ENCODE data around the gene HOXC4.

Gene HOXC4

DNA sequence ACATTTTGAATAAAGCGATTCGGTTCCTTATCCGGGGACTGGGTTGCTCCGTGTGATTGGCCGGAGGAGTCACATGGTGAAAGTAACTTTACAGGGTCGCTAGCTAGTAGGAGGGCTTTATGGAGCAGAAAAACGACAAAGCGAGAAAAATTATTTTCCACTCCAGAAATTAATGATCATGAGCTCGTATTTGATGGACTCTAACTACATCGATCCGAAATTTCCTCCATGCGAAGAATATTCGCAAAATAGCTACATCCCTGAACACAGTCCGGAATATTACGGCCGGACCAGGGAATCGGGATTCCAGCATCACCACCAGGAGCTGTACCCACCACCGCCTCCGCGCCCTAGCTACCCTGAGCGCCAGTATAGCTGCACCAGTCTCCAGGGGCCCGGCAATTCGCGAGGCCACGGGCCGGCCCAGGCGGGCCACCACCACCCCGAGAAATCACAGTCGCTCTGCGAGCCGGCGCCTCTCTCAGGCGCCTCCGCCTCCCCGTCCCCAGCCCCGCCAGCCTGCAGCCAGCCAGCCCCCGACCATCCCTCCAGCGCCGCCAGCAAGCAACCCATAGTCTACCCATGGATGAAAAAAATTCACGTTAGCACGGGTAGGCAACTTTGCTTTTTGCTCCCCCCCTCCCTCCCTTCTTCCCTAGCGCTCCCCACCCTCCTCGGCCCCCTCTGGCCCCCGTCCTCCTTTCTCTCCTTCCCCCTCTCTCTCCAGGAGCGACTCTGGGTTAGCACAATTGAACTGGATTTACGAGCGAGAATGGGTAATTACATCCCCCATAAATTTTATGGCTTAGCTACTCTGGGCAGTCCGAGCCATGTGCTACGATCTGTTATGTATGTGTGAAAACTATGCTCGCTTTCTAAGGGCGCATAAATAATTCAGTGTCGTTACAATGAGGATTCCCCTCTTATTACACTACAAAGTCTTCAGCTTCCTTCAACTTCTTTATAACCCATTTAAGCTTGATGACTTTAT is at the start of gene HOXC4:
Gene HOXC4 (plus strand): TSS at position 85 of the 991 bp plus-strand sequence. CDS start 88 bp downstream, at position 173.
- peak; percentile 31 for DNase-seq (ENCODE audit: low read depth, low spot score)

DNA sequence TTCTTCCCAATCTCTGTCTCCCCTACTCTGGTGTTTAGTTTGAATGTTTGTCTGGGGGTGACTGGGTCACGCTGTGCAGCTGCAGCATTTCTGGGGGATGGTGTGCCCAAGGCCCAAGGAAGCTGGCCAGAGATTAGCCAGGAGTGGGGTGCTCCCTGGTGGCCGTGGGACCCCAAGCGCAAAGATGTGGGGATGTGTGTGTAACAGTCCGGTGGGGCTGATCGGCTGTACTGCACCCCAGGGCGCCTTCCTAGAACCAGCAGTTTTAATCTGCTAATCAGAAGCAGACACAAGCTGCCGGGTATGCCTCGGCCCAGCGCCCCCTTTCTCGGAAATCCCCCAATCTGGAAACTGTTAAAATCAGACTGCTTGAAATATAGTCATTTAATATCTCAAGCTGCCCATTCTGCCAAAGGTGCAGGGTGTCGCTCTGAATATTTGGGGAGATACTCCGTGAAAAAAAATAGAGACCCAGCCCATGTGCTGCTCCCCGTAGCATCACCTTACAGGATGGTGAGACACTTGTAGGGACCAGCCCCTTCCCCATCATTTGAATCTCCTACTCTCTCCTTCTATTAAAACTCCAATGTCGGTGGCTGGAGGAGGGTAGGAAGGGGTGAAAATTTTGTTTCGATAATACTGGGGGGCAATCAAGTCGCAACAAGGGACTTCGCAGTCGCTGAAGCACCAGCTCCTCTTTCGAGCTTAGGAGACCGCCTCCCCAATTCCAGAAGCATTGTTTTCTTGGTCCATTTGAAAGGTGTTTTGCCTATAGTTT is 49.4 kb upstream of the HOXC4 start:
- no peak for DNase-seq (ENCODE audit: low read depth, low spot score)

DNA sequence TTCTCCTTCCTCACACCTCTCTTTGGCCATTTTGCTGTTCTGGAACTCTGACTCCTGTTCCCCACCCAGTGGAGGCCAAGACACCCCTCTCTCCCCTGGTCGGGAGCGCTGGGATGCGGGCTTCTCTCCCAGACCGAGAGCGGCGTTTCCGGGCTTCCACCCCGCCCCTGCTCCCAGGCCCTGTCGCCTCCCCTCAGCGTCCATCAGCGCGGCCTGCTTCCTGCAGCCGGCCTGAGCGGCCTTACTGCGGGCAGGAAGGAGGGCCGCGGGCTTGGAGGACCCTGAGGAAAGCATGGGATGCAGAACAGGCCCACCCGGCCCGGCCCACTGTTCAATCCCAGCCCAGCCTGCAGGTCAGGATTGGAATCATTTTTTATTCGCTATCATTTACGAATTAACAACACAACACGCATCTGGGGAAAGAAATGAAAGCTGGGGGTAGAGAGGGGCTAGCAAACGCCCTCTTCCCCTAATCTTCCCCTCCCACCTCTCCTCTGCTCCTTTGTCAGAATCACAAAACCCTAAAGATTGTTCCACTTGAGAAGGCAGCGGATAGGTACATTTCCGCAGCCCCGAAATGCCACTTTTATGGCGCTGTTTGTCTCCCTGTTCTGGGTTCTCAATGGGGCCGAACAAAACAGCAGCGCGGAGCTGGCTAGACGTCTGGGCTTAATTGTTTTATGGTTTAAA is 48.6 kb upstream of the HOXC4 start:
- no peak for DNase-seq (ENCODE audit: low read depth, low spot score)

DNA sequence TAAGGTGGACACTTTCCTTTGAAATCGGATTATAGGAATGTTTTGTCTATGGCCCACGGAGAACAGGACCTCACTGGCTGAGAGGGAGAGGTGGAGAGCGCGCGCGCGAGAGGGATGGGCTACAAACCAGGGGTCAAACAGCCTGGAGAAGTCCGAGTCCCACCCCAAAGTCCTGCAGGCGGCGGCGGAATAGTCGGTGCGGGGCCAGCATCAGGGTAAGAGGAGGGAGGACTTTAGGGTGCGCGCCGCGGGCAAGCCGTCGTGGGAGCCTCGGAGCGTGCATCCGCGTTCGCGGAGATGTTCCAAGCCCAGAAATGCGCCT is 48.1 kb upstream of the HOXC4 start:
- no peak for DNase-seq (ENCODE audit: low read depth, low spot score)

DNA sequence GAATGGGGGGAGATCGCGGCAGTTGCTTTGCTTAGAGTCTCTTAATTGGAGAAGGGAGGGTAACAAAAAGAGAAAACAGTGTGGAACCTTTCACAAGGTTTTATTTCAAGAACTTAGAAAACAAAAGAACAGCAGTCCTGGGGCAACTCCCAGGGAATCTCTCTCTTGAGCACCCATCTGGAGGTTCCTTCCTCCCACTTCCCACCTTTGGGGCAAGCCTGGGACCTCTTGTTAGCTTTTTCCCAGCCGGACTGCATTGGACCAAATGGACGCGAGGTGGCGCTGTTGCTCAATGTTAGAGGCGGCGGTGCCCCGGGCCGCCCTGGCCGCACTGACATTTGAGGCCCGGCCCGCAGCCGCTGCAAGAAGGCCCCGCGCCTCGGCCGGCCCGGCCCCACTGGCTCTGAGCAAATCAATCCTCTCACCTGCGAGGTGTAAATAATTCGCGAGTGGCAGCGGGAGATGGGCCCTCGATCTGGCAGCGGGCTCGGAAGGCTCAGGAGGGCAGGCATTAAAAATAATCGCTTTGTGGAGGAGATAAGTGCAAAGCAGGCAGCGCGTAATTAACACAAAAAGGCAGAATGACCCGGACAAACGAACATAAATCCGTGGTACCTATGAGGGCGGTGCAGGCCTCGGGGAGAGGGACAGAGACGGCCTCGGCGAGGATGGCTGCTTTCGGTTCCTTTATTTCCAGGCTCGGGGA is 47.6 kb upstream of the HOXC4 start:
- DNase-seq (ENCODE audit: low read depth, low spot score): peak; percentile 95

DNA sequence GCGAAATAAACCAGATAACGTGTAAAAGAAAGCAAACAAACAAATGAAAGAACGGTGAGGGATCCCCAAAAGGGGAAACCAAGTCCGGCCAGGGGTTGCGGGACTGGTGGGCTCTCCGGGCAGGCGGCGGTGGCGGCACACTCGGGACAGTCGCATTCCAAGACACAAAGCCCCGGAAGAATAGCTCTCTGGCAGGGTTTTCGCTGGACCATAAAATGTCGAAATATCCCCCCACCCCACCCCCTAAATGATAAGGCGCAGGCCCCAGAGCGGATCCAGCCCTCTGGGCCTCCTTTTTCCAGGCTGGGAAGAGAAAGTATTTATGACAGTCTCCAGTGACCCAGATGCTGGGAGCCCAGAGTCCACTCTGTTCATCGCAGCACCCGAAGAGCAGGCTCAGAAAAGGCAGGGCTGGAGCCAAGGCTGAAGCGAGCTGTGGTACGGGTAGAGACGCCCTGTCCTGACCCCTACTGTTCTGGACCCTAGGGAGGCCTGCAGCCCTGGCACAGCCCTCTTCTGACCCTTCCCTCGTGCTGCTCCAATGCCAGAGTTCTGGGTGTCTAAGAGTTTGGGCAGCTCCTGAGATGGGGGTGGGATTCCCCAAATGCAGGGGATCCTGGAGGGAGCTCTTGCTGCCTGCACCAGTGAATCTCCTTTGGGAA is 46.9 kb upstream of the HOXC4 start:
- DNase-seq (ENCODE audit: low read depth, low spot score): no peak

DNA sequence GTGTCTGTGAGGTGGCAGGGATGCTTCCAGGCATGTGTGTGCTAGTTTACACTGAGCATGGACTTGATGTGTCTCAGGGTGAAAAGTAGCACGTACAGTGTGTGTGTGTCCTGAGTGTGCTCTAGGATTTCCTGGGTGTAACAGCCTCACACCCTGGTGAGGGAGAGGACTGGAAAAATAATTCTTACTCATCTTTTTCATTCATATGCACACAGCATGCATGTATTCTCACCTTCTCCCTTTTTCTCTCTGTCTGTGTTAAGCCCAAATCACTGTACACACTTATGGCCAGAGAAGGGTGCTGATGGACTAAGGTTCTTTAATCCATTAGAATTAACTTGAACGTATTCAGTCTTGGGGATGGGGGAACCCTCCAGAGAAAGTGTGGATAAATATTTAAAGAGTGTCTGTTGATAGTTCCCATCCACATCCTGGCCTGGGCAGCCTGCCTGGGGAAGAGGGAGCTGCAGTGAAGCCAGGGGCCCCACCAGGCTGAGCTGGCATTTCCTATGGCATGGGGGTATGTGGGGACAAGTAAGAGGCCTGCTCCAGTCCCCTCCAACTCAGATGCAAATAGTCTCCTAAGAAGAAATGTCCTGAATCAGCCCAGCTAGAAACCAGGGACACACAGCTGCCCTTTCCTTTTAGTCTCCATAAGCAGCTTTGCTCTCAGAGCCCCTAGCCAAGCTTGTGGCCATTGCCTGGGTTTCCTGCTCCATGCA is 45.9 kb upstream of the HOXC4 start:
- no peak for DNase-seq (ENCODE audit: low read depth, low spot score)

DNA sequence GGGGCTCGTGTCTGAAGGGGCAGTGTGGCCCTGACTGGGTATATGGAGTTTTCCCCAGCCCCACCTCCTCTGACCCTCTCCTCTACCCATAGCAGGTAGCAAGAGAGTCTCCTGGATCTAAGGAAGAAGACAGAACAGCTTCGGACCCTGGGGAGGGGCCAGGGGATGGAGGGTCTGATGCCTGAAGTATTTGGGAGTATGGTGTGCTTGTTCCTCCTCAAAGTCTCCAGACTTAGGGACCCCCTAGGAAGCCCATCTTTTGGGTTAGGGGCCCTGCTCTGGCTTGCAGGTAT is 45.4 kb upstream of the HOXC4 start:
- DNase-seq (ENCODE audit: low read depth, low spot score): no peak

DNA sequence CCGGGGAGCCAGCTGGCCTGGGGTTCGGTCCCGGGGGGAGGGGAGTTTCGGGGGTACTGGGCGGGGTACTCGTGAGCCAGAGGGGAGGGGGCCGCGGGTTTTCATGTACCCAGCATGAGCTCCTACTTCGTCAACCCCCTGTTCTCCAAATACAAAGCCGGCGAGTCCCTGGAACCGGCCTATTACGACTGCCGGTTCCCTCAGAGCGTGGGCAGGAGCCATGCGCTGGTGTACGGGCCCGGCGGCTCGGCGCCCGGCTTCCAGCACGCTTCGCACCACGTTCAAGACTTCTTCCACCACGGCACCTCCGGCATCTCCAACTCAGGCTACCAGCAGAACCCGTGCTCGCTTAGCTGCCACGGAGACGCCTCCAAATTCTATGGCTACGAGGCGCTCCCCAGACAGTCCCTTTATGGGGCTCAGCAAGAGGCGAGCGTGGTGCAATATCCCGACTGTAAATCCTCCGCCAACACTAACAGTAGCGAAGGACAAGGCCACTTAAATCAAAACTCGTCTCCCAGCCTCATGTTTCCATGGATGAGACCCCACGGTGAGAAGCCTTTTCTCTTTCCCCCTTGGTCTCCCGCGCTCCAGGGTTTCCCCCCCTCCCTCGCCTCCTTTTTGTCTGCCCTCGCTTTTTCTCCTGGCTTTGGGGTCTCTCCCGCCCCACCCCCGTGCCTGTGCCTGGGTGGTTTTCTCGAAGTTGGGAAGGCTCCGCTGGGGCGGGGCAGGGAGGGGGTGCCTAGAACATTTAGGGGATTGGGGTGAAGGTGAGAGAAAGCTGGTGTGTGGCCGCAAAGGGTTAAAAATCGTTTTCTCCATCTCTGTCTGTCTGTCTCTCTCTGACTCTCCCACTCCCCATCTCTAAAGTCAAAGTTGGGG is 44.2 kb upstream of the HOXC4 start:
- DNase-seq (ENCODE audit: low read depth, low spot score): no peak

DNA sequence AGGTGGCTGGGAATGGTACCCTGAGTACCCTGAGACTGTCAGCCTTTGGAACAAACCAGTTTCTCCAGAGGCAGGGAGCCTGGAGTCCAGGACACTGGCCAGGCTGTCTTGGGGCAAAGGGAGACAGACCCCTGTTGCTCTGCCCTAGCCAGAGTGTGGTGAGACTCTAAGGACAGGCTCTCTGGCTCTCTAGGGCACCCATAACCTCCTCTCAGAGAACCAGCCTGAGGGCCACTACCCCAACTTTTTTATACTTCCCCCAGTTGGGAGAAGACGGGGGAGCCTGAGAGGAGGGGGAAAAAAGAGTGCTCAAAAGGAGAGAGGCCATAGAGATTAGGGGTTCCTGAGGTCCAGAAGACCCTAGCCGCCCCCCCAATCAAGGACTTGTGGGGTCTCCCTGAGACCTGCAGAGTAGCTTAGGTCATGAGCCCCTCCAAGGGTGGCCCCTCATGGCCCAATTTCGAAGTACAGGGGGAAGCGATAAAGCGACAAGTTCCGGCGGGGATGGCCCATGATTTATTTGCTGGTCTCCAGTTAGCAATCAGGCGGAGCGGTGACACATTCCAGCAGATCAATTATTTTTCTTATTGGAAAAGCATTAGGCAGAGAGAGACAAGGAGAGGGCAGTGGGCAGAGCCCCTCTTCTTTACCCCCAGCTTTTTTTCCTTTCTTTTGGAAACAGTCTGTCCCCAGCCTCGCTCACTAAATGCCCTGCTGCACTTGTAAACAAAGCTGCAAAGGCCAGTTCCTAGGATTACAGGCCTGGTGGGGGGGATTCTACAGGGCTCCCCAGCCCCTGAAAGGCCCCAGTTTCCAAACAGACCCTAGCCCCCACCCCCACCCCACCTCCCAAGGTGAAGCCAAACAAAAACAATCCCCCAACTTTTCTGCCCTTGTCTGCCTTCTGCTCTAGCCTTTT is 43.3 kb upstream of the HOXC4 start:
- DNase-seq (ENCODE audit: low read depth, low spot score): no peak

DNA sequence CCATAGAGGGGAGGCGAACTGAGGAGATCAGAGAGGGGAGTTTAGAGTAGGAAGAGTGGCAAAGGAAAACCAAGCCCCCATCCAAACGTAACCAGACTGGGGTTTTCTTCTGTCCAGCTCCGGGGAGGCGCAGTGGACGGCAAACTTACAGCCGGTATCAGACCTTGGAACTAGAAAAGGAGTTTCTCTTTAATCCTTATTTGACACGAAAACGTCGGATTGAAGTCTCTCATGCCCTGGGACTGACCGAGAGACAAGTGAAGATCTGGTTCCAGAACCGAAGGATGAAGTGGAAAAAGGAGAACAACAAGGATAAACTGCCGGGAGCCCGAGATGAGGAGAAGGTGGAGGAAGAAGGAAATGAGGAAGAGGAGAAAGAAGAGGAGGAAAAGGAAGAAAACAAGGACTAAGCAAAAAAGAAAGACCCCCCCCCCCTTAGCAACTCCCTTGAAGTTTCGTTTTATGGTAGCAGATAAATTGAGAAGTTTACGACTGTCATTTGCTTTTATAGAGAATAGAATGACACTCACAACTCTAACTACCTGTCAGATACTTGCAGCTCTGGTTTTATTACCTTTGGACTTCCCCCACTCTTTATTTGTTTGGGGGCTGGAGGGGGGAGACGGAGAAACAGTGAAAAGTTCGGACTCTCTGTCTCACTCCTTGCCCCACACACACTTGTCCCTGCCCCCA is 42.5 kb upstream of the HOXC4 start:
- DNase-seq (ENCODE audit: low read depth, low spot score): no peak

DNA sequence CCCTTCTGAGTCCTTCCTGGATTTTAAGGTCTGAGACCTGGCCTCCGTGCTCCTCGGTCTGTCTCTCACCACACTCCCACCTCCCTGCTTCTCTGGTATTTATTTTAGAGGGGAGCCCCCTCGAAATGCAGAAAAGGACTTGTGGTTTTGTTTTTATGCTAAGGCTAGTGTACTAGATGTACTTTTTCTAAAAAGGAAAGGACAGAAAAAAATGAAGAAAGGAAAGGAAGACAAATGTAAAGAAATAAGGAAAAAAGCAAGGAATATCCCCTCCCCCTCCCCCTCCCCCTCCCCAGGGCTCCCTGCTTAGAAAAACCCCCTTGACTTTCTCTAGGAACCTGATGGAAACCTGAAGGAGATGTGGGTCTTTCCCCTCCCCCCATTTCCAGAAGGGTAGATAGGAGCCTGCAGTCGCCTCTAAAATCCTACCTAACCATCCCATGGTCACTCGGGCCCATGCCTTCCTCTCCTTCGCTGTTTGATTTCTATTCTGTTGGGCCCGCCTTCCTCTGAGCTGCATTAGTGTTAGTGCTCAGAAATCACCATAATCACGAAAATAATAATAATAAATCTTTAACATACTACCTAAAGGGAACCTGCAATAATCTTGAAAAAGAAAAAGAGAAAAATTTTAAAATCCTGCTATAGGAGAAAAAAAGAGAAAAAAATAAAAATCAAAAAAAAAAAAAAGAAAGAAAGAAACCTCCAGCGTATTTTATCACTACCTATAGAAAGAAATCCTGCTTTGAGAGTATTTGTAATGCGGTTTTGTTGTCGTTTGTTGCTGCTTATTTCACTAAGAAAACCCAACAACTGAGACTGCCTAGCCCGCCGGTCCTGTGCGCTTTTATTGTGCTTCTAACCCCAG is 41.7 kb upstream of the HOXC4 start:
- no peak for DNase-seq (ENCODE audit: low read depth, low spot score)

DNA sequence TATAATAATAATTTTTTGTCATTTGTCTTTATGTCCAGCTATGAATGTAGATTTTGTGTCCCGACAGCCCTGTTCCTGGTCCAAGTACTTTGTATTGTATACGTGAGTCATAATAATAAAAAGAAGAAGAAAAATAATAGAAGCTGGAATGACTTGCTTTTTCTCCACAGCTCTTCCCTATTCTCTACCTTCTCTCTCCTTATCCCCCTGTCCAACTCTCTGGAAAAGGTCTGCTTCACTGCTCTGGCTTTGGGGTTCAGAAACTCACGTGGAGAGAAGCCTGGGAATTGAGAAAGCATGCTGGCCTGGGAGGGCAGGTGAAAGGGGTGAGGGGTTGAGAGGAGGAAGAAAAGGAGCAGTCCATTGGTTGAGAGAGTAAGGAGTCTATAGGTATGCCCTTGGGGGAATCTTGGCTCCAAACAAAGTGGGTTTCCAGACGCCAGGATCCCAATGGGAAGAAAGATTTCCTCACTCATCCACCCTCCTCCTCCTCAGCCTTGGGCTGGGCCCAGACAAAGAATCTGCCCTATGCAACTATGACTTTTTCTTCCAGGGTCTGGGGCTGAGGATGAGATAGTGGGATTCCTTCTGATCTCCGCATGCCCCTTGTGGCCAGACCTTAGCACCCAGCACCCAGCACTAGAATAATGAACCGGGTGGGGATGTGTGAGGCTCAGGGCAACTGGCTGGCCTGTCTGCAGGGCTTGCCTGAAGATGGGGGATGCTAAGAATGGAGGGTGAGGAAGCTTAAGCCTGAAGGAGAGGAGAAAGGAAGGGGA is 40.8 kb upstream of the HOXC4 start:
- peak; percentile 65 for DNase-seq (ENCODE audit: low read depth, low spot score)

DNA sequence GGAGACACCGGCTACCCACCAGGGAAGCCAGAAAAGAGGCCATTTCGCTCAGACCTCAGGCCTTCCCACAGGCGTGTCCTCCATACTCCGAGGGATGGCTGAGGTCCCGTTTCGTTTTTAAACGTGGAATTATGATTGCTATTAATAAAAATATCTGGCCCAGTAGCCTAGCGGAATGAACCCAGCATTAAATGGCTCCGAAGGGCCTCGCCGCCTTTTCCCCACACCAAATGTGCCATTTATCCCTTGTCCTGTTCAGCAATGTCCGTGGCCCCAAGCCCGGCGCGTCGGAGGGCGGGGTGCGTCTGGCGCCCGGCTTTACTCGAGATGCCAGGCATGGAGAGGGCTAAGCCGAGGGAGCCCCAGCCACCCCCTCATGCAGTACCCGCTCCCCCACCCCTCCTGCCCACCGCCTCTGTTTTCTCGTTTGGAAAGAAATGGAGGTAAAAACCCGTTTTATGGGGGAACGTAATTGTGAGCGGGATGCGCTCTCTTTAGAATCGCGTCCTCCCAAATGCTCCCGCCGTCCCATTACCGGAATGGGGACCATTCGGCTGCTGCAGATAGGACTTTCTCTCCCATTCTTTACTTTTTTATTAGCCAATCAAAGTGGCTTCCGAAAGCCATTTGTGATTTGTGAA is 39.1 kb upstream of the HOXC4 start:
- no peak for DNase-seq (ENCODE audit: low read depth, low spot score)
